Retinal pigment epithelial cell (primary cell): Measurements from ENCODE around the gene SERPINB5.

ENCODE experiments used
- DNase-seq: peaks from one replicate; pipeline ENCODE4 v3.0.0-alpha.2; 2010; ENCODE audit warnings: low read depth
- H3K4me3 ChIP-seq: 2 replicates; pipeline ENCODE4 v1.5.1; 2011; ENCODE audit warnings: mild to moderate bottlenecking, low read length, control low read depth, moderate library complexity
- TF ChIP-seq, protein P1 (sequence below): conservative IDR thresholded peaks from 2 replicates; pipeline ENCODE4 v1.5.1; 2011; ENCODE audit warnings: low read depth, low read length, control low read depth, inconsistent platforms

Gene SERPINB5

DNA sequence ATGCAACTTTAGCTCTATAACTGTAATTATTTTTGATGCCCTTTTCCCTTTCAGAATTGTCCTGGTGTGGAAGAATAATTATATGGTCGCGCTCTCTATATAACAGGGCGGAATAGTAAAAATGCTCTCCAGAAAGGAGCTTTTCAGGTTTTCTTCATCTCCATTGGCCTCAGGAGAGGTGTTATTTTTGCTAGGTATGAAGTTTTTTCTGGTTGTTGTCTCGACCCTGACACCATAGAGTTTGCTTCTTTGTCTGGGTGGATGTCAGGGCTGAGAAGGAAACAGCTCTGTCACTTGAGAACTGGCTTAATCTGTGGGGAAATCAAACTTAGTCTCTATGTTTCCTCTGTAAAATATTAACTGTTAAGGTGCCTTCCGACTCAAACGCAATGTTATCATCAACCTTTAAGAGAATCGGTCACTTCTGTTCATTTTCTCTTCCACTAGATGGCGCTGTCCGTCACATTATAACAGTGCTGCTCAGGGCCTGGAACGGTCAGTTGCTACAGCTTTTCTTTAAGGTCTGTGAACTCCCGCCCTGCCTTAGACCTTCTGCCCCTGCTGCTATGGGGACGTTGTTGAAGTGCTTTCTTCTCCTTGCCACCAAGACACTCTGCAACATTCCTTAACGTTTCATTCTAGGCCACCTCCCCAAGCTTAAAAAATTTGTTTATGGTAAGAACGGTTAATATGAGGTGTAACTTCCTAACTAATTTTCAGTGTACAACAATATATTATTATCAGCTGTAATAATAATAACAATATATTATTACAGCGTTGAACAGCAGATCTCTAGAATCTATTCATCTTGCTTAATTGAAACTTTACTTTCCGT is 41.6 kb downstream of the SERPINB5 start:
- TF ChIP-seq, protein P1, sequence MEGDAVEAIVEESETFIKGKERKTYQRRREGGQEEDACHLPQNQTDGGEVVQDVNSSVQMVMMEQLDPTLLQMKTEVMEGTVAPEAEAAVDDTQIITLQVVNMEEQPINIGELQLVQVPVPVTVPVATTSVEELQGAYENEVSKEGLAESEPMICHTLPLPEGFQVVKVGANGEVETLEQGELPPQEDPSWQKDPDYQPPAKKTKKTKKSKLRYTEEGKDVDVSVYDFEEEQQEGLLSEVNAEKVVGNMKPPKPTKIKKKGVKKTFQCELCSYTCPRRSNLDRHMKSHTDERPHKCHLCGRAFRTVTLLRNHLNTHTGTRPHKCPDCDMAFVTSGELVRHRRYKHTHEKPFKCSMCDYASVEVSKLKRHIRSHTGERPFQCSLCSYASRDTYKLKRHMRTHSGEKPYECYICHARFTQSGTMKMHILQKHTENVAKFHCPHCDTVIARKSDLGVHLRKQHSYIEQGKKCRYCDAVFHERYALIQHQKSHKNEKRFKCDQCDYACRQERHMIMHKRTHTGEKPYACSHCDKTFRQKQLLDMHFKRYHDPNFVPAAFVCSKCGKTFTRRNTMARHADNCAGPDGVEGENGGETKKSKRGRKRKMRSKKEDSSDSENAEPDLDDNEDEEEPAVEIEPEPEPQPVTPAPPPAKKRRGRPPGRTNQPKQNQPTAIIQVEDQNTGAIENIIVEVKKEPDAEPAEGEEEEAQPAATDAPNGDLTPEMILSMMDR: peak; percentile 59
- DNase-seq: peak; percentile 28
- no peak overlapping the region for H3K4me3 ChIP-seq

DNA sequence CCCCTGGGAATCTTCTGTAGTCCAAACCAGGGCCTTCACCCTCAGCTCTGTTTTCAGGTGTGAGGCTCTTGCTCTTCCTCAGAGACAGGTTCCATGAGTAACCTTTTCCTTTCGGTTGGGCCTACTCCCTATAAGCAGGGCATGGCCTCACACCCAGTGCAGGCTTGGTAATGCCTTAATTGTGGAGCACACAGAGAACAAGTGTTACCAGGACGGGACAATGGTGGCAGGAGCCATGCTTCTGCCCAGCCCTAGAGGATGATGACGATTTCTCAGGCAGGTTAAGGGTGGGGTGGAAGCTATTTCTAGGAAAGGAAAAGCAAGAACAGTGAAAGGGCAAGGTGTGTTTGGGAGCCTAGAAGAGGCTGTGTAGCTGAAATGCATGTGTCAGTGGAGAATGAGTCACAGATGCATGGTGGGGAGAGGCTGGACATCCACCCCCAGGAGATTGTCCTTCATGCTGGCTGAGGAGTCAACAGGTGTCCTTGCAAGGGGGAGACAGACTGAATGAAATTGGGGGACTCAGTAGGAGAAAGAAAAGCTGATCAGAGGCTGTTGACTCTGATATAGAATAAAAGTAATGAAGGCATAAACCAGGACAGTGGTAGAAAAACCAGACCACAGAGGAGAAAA is 43.4 kb downstream of the SERPINB5 start:
- TF ChIP-seq, protein P1: no peak
- no peak for DNase-seq
- H3K4me3 ChIP-seq: no peak overlapping the region

DNA sequence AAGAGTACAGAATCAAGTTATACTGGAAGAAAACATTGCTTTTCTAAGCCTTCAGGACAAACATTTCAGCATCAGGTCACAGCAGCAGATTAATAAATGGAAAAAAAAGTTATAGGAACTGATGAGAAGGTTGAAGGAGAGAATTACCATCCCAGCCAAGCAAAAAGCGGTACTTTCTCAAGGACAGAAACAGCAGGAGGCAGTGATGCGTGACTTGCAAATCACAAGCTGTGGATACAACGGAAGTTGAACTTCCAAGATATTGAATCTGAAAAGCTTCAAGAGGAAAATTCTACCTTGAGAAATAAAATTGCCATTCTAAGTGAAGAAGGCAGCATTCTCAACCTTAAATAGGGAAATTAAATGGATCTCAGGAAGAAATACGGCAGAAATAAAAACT is 46.9 kb downstream of the SERPINB5 start:
- no peak for DNase-seq

DNA sequence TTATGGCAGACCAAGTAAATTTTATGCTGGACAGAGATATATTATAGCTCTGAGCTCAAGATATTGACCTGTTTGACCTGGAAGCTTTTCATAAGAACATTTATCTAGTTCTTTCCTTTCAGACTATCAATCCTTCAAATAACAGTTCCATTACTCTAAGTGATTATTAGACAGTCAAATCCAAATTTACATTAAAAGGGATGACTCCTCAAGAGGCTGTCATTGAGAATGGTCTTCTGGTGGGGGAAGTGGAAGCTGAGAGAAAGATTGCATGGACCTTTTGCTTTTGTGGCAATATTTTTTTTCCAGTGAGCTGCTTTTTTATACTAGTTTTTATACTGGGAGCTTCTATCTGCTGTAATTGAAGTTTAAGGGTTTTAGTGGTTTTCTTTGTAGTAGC is 50.5 kb downstream of the SERPINB5 start:
- no peak for DNase-seq
- H3K4me3 ChIP-seq: no peak overlapping the region
- TF ChIP-seq, protein P1: no peak

More for the DNA sequence above, 46.9 kb downstream of the SERPINB5 start:
- H3K4me3 ChIP-seq: no peak overlapping the region
- TF ChIP-seq, protein P1: peak; percentile 2

DNA sequence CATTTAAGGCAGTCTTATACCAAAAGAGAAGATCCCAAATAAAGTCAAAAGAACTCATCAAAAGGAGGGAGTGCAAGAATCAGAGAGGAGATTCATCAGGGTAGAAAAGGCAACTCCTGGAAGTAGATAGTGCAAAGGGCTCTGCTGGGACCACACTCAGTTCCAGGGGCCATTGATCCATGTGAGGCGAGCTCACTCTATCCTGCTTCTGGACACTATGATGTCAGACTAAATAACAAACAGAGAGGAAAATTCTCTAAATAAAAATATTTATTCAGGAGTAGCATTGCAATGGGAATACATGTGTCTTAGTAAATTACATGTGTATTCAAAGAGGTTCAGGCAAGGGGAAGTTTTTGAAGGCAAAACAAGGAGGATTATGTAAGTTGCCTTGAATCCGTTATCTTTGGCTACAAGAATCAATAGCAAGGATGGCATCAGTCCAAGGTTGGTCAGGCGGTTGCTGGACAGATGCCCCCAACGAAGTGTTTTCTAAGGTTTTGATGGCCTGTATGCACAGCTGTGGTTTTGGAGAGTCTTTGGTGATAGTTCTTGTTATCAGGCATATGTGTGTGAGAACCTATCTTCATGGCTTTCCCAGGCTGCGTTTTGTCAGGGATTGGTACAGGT is 52.2 kb downstream of the SERPINB5 start:
- no peak overlapping the region for H3K4me3 ChIP-seq
- TF ChIP-seq, protein P1: no peak
- no peak for DNase-seq

DNA sequence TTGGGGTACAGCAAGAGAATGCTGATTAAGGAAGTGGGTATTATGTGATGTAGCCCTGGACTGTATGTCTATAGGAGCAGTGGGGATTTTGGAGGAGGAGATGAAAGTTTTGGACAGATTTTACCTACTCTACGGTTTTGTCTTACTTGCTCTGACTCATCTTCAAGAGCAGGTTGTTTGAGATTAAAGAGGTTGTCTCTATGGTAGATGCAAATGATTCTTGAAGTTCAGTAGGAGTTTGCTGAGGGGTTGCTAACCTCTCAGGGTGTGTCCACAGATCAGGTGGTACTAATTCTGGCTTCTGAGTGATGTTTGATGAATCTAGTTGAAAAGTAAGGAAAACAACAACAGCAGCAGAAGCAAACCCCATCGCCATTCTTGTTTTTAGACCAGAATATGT is 55.7 kb downstream of the SERPINB5 start:
- TF ChIP-seq, protein P1: no peak
- no peak for DNase-seq
- H3K4me3 ChIP-seq: no peak overlapping the region

DNA sequence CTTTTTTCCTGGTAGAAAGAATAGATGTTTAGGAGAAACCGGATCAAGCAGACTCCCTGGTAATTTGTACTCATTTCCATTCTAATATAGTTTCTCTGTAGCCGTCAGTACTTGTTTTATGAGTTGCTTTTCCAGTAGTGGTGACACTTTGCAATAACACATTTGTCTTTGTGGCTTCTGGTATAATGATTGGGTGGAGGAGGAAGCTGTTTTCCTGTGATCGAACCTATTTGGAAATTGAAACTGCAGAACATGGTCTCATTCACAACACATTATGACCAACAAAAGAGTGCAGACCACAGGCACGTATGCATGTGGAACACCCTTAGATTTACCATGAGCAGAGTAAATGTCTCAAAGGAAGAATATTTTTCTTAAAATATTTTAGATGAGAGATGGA is 57.9 kb downstream of the SERPINB5 start:
- DNase-seq: no peak

More for the DNA sequence above, 57.9 kb downstream of the SERPINB5 start:
- TF ChIP-seq, protein P1: no peak
- no peak overlapping the region for H3K4me3 ChIP-seq
